ENCODE data around the gene SLC6A8.
"Not testable (repeated sequence)": the region's sequence is repeated elsewhere in the genome, so short reads cannot be mapped to it uniquely, and the experiment has no call there.

SLC6A8 gene

GRCh38 chrX:153691032-153691827, 3.5 kb downstream of the SLC6A8 start:
- not testable (repeated sequence) for DNase-seq

- no peak for DNase-seq
Observed at GRCh38 chrX:153692003-153692402, 4.3 kb downstream of the SLC6A8 start.

GRCh38 chrX:153692611-153693156, 5.0 kb downstream of the SLC6A8 start:
- DNase-seq, result no peak

GRCh38 chrX:153693216-153694086, 5.7 kb downstream of the SLC6A8 start:
- DNase-seq, result no peak

GRCh38 chrX:153694256-153694655, 6.5 kb downstream of the SLC6A8 start:
- DNase-seq, result not testable (repeated sequence)

GRCh38 chrX:153694687-153695270, 7.1 kb downstream of the SLC6A8 start:
- no peak for DNase-seq

GRCh38 chrX:153696100-153696499, 8.4 kb downstream of the SLC6A8 start:
- DNase-seq, result no peak

- not testable (repeated sequence) for DNase-seq
Observed at GRCh38 chrX:153696538-153696937, 8.8 kb downstream of the SLC6A8 start.

GRCh38 chrX:153696986-153697722, 9.4 kb downstream of the SLC6A8 start:
- DNase-seq, result not testable (repeated sequence)

GRCh38 chrX:153697924-153698865, 10.5 kb downstream of the SLC6A8 start:
- DNase-seq, result no peak

- DNase-seq, result not testable (repeated sequence)
Observed at GRCh38 chrX:153699210-153699783, 11.6 kb downstream of the SLC6A8 start.

GRCh38 chrX:153699784-153700371, 12.2 kb downstream of the SLC6A8 start:
- not testable (repeated sequence) for DNase-seq

DNA sequence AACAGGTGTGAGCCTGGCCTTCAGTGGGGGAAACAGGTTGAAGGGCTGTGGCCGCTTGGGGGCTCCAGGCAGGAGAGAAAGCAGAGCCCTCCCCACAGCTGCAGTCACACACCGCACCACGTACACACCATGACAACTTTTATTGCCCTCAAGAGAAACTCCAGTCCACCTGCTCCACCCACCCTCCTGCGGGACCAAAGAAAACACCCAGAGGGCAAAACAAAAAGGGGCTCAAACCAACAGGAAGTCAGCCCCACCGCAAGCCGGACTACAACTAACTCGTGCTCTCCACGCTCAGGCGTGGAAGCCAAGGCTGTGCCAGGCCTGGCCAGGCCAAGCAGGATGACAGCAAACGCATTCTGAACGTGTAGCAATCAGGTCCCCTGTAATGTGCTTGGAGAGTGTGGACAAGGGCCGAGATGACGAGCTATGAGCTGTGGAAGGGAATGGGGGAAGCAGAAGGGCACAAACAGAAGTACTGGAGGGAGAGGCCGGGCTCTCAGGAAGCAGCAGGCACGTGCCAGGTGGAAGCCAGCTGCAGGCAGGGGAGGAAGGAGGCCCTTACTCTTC, 12.7 kb downstream of the SLC6A8 start:
- no peak for DNase-seq

DNA sequence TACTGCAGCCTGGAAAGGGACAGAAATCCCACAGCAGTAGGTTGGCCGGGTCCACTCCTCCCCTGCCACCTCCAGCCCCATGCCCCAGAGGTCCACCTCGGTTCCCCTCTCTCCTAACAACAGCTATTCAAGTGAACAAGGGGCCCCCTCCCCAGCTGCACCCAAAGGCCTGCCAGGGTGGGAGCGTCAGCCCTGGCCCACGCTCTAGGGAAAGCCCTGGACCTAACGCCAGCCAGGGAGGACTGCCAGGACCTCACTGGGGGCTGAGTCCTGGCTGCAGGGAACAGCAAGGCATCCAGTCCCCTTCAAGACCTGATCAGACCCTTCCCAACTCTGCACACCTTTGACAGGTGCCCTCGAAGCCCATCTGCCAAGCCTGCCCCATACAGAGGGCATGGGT, 13.2 kb downstream of the SLC6A8 start:
- DNase-seq, result no peak

- DNase-seq, result no peak
Observed at GRCh38 chrX:153701706-153702105, 14.0 kb downstream of the SLC6A8 start.

GRCh38 chrX:153702336-153703035, 14.8 kb downstream of the SLC6A8 start:
- DNase-seq, result no peak

DNA sequence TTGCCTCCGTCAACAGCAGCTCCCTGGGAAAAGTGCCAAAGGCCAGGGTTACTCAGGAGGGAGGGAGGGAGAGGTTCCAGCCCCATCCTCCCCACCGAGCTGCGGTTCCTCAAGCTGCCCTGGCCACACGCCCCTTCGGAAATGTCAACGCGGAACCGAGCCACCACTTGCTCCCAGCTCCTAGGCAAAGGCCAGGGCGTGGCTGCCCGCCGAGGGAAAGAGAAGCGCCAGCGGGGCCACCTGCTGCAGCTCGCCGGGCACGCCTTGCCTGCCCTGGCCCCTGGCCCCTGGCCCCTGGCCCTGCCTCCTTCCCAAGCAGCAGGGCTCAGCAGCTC, 15.3 kb downstream of the SLC6A8 start:
- DNase-seq, result peak in 2 of 56 donors; percentile 4 to 20

GRCh38 chrX:153704021-153704526, 16.3 kb downstream of the SLC6A8 start:
- no peak for DNase-seq
